ENCODE data around the gene SRM. TPM values are rescaled to one million over a fixed set of nuclear protein-coding genes. Genes with fewer than 3 reads are reported as not detected.

Gene SRM
- total RNA-seq, 2 donors from 2014 or later, result 50.8 to 57.4 TPM

DNA sequence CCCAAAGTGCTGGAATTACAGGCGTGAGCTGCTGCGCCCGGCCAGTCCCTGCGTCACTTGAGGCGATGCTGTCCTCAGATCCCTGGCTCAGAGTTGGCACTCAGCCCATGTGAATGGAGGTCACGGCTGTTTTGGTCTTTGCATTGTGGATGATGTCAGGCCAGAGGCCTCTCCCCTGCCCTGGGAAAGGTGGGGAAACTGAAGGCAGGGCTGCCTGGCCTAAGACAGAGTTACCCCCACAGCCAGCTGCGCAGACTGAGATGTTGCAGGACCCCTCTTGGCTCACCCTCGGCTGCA is 13.6 kb downstream of the SRM start:
- TF ChIP-seq, protein P1, sequence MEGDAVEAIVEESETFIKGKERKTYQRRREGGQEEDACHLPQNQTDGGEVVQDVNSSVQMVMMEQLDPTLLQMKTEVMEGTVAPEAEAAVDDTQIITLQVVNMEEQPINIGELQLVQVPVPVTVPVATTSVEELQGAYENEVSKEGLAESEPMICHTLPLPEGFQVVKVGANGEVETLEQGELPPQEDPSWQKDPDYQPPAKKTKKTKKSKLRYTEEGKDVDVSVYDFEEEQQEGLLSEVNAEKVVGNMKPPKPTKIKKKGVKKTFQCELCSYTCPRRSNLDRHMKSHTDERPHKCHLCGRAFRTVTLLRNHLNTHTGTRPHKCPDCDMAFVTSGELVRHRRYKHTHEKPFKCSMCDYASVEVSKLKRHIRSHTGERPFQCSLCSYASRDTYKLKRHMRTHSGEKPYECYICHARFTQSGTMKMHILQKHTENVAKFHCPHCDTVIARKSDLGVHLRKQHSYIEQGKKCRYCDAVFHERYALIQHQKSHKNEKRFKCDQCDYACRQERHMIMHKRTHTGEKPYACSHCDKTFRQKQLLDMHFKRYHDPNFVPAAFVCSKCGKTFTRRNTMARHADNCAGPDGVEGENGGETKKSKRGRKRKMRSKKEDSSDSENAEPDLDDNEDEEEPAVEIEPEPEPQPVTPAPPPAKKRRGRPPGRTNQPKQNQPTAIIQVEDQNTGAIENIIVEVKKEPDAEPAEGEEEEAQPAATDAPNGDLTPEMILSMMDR (IDR thresholded peaks at IDR 0.05), result no peak
- H3K36me3 ChIP-seq, result no peaks in the 10 kb centered on the region
- H3K27ac ChIP-seq, result no peak overlapping the region
- ATAC-seq (ENCODE audit: insufficient number of reproducible peaks, low FRiP score, low read depth), result no peak
- H3K4me3 ChIP-seq, result no peak overlapping the region
- no peak for DNase-seq (ENCODE audit: low spot score)
- H3K9me3 ChIP-seq, result no peaks in the 10 kb centered on the region
- no peaks in the 10 kb centered on the region for H3K27me3 ChIP-seq (replicated peaks; ENCODE audit: insufficient read depth)
- no peaks in the 10 kb centered on the region for H3K4me1 ChIP-seq (ENCODE audit: control insufficient read depth in 1 of 2, low read depth in 2 of 2)

DNA sequence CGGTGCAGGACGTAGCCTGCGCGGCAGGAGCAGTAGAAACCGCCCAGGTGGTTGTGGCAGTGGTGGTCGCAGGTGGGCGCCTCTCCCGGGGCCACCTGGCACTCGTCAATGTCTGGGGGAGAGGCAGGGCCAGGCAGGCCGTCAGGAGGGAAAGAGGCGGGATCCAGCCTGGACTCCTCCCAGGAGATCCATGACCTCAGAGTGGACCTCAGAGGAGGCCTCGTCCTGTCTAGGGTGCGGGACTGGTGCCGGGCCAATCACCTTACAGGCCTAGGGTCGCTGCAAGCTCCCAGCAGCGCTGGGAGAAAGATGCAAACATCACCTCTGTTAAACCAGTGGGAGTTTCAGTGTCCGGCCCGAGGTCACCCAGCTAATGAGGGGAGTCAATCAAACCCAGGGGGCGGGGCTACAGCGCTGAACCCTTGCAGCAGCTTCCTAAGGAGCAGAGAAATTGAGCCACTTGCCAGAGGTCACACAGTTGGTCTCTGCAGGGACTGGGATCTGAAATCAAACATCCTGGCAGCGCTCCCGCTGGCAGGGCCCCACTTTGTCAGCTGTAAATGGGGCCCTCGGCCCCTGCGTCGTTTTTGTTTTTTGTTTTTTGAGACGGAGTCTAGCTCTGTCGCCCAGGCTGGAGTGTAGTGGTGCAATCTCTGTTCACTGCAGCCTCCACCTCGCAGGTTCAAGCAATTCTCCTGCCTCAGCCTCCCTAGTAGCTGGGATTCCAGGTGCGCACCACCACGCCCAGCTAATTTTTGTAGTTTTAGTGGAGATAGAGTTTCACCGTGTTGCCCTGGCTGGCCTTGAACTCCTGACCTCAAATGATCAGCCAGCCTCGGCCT is 14.2 kb downstream of the SRM start:
- TF ChIP-seq, protein P1 (IDR thresholded peaks at IDR 0.05), result no peak
- H3K4me3 ChIP-seq, result no peak overlapping the region
- no peaks in the 10 kb centered on the region for H3K36me3 ChIP-seq
- no peaks in the 10 kb centered on the region for H3K27me3 ChIP-seq (replicated peaks; ENCODE audit: insufficient read depth)
- H3K4me1 ChIP-seq (ENCODE audit: control insufficient read depth in 1 of 2, low read depth in 2 of 2), result no peaks in the 10 kb centered on the region
- H3K9me3 ChIP-seq, result no peaks in the 10 kb centered on the region
- ATAC-seq (ENCODE audit: insufficient number of reproducible peaks, low FRiP score, low read depth) (no peak), DNase-seq (ENCODE audit: low spot score) (no peak)
- no peak overlapping the region for H3K27ac ChIP-seq

- Histone ChIP-seq H3K4me3 (no peak overlapping the region), H3K27me3 (replicated peaks; ENCODE audit: insufficient read depth) (no peaks in the 10 kb centered on the region), H3K27ac (no peak overlapping the region), H3K9me3 (no peaks in the 10 kb centered on the region), H3K36me3 (no peaks in the 10 kb centered on the region), H3K4me1 (ENCODE audit: control insufficient read depth in 1 of 2, low read depth in 2 of 2) (no peaks in the 10 kb centered on the region)
- no peak for DNase-seq (ENCODE audit: low spot score)
- no peak for ATAC-seq (ENCODE audit: insufficient number of reproducible peaks, low FRiP score, low read depth)
- TF ChIP-seq, protein P1 (IDR thresholded peaks at IDR 0.05), result no peak
Measured at GRCh38 chr1:11044849-11045427, 14.9 kb downstream of the SRM start.

- no peaks in the 10 kb centered on the region for H3K4me1 ChIP-seq (ENCODE audit: control insufficient read depth in 1 of 2, low read depth in 2 of 2)
- H3K27ac ChIP-seq, result no peak overlapping the region
- DNase-seq (ENCODE audit: low spot score) (no peak), ATAC-seq (ENCODE audit: insufficient number of reproducible peaks, low FRiP score, low read depth) (no peak)
- no peaks in the 10 kb centered on the region for H3K36me3 ChIP-seq
- no peaks in the 10 kb centered on the region for H3K27me3 ChIP-seq (replicated peaks; ENCODE audit: insufficient read depth)
- no peak overlapping the region for H3K4me3 ChIP-seq
- TF ChIP-seq, protein P1 (IDR thresholded peaks at IDR 0.05), result no peak
- no peaks in the 10 kb centered on the region for H3K9me3 ChIP-seq
Measured at GRCh38 chr1:11044086-11044848, 15.6 kb downstream of the SRM start.

All from thoracic aorta (tissue), 2 donors.